Activated T-helper 1 cell treated with anti-CD3 and anti-CD28 coated beads, Interleukin-2, amount 50 U/mL, for 16 hours (primary cell): ENCODE results near the gene SHANK1.

Source experiments
- DNase-seq, 2 donors: peaks; one replicate each; pipeline ENCODE4 v3.0.0-alpha.2; 2020; ENCODE audit warnings: low read depth in 1 of 2, low spot score in 1 of 2

SHANK1 gene

DNA sequence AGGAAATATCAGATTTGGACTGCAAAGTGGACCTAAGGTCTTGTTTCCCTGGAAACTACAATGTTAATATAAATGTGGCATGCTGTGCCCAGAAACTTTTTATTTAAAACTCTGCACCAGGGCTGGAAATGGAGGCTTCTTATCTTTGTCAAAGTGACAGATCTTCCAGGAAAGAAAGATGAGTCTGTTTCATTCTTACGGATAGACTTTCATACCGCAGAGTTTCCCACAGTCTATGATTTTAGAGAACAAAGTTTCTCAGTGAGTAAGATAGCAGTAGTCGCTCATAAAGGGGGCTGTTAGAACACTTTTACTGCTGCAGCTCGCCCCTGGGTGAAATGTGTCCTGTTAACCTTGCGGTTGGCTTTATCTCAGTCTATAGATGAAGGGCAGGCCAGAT is 10.3 kb upstream of the SHANK1 start:
- no peak for DNase-seq

DNA sequence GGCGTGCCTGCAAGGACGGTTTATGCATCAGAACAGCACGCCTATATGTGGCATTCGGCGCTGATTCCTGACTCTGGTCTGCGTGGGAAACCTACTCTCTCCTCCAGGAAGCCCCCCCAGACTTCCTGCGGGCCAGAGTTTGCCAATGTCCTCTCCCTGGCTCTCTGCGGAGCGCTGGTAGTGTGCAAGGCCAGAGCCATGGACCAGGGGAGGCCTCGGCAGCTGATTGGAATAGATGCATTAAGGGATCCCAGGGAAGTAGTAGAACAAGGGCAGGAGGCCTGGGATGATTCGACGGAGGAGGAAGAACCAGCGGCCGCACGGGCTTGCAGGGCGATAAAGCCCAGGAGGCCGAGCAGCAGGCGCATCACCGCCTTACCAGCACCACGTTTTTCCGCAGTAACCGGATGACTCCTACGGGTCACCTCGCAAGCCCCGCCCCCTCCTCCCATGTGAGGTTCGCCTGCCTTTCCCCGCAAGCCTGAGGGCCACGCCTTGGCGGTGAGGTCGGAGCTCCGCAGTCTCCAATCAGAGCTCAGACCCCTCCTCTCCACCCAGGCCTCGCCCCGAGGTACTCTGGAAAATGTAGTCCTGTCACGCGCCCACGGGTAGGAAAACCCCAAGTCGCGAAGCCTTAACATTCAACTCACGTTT is 8.6 kb upstream of the SHANK1 start:
- DNase-seq: no peak

- no peak for DNase-seq
Measured at GRCh38 chr19:50725911-50726230, 6.3 kb upstream of the SHANK1 start.

DNA sequence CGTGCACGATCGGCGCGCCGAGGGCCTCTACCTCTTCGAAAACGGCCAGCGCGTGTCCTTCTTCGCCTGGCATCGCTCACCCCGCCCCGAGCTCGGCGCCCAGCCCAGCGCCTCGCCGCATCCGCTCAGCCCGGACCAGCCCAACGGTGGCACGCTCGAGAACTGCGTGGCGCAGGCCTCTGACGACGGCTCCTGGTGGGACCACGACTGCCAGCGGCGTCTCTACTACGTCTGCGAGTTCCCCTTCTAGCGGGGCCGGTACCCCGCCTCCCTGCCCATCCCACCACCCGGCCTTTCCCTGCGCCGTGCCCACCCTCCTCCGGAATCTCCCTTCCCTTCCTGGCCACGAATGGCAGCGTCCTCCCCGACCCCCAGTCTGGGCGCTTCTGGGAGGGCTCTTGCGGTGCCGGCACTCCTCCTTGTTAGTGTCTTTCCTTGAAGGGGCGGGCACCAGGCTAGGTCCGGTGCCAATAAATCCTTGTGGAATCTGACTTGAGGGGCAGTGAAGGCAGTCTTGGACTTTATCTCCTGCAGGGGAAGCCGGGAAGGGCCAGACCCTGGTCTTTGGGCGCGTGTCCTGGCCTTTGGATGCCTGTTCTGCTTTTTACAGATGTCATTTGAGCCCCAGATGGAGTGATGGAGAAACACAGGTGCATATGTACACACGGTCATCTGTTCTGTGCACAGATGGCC is 5.8 kb upstream of the SHANK1 start:
- no peak for DNase-seq

DNA sequence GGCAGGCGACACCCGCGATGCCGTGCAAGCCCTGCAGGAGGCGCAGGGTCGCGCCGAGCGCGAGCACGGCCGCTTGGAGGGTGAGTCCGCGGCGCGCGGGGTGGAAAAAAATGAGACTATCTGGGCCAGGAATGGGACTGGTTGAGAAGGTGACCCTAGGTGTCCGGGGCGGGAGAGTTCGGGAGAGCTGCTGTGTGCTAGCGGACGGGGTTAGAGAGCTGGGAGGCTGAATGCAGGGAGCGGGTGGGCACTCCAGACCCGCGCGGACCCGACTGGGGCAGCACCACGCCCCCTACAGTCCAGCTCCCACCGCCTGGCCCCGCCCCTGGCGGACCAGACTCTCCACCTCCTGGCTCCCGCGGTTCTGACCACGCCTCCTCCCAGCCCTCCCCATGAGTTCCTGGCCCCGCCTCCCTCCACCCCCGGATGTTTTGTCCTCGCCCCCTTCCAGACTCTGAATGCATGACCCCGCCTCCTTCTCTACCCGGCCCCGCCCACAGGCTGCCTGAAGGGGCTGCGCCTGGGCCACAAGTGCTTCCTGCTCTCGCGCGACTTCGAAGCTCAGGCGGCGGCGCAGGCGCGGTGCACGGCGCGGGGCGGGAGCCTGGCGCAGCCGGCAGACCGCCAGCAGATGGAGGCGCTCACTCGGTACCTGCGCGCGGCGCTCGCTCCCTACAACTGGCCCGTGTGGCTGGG is 5.1 kb upstream of the SHANK1 start:
- peak; percentile 58 to 67 for DNase-seq

DNA sequence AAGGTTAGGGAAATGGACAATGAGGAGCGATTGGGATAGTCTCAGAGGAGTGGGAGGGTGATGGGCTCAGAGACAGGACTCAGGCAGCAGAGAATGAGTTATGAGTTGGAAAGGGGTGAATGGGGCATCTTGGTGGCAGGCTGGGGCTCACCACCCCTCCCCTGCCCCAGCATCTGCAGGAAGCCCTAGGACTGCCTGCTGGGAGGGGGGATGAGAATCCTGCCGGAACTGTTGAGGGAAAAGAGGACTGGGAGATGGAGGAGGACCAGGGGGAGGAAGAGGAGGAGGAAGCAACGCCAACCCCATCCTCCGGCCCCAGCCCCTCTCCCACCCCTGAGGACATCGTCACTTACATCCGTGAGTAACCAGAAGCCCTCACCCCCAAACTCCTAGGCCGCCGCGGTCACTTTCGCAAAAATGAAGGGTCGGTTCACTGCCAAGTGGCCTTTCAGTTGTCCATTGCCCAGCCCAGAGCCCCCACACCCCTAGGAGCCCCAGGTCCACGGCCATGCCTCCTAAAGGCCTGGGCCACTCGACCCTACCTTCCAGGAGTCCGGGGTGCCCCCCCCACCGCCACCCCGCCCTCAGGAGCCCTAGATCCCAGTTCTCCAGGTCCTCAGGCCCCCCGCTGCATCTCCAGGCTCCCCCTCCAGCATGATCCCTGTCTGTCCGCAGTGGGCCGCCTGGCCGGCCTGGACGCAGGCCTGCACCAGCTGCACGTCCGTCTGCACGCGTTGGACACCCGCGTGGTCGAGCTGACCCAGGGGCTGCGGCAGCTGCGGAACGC is 4.3 kb upstream of the SHANK1 start:
- no peak for DNase-seq

GRCh38 chr19:50723069-50723468 is 3.5 kb upstream of the SHANK1 start, which contains the start of gene CLEC11A:
Gene CLEC11A, plus strand, starts transcription at chr19:50723364. Its CDS starts 162 bp downstream, at chr19:50723526.
- DNase-seq: no peak

- no peak for DNase-seq
Measured at GRCh38 chr19:50722201-50723013, 2.8 kb upstream of the SHANK1 start.

- DNase-seq: no peak
Measured at GRCh38 chr19:50721441-50722137, 2.0 kb upstream of the SHANK1 start.

- DNase-seq: no peak
Measured at GRCh38 chr19:50720921-50721381, 1.3 kb upstream of the SHANK1 start.

- no peak for DNase-seq
Measured at GRCh38 chr19:50720181-50720920, 749 bp upstream of the SHANK1 start.

- no peak for DNase-seq
Measured at GRCh38 chr19:50719119-50719435, 525 bp downstream of the SHANK1 start.

DNA sequence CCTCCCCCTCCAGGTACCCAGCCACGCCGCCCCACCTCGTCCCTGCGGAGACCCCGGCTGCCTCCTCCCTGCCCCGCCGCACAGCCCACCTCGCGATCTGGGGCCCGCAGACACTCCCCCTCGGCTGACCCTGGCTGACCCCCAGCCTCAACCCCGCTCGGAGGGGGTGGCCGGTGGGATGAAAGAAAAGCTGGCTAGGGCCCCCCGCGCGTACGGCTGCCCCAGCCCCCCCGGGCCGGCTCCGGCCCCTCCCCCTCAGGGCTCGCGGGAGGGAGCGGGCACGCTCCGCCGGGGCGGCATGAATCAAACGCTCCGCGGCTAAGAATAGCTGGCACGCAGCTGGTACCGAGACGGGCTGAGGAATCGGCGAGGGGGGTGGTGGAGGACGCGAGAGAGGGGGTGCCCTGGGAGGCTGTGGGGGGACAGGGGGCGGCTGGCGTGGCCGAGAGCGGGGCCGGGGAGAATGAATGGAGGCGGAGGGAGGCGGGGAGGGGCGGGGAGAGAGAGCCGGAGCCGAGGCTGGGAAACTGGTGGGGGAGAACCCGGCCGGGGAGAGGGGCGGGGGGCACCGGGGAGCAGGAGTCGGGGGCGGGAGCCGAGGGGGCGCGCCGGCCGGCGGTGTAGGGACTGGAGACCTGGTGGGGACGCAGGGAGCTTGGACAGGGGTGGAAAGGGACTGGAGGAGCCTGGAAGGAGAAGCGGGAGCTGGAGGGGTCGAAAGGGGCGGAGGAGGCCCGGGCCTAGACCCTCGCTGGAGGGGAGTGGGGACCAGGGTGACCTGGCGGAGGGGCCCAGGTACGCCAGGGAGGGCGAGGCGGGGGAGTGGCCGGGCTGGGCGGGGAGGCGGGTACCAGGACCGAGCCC is 1.1 kb downstream of the SHANK1 start:
- no peak for DNase-seq

- DNase-seq: no peak
Measured at GRCh38 chr19:50717891-50718254, 1.7 kb downstream of the SHANK1 start.

GRCh38 chr19:50717026-50717723 is 2.4 kb downstream of the SHANK1 start:
- no peak for DNase-seq

- no peak for DNase-seq
Measured at GRCh38 chr19:50716178-50717025, 3.2 kb downstream of the SHANK1 start.

- DNase-seq: no peak
Measured at GRCh38 chr19:50713556-50714236, 5.9 kb downstream of the SHANK1 start.
